ENCODE results near the gene CFL2.
"Not testable (repeated sequence)": the region's sequence is repeated elsewhere in the genome, so short reads cannot be mapped to it uniquely, and the experiment has no call there.

CFL2 gene

DNA sequence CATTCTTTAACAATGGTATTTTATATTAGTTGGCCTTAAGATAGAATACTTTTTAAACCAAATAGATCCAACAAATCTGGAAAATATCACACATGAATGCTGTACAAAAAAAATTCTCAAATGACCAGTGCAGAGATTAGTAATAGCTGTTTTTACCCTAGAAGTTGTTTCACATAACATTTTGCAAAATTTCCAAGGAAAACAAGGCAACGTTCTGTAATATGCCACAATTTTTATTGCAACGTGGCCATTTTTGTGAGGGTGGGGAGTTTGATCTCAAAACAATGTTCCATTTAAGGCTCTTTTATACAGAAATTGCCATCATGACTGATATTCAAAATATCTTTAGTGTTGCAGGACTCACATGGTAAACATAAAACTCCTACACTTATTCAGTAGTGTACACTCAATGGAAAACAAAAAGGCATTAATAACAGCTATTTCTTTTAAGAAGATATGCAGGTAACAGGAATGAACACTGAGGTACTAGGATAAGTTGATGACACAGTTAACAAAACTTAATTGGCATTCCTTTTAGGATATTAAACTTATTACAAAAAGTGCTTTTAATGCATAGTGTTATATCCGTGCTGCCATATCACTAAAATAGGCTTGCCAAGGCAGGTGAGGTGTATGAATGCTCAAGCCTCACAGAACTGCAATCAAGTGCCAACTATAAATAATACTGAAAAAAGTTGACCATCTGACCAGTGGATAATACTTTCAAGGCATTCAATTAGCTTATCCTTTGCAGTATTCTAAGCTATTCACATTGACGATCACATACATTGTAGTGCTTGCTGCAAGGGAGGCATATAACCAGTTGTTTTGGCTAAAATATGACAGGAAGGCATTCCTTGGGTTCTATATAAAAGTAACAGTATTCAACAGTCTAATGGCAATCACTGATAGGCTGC lies 2.3 kb downstream of the CFL2 start:
- DNase-seq (ENCODE audit: low read depth) = no peak

- DNase-seq (ENCODE audit: low read depth) = peak; percentile 89
Measured at GRCh38 chr14:34711169-34711568, 3.2 kb downstream of the CFL2 start.

DNA sequence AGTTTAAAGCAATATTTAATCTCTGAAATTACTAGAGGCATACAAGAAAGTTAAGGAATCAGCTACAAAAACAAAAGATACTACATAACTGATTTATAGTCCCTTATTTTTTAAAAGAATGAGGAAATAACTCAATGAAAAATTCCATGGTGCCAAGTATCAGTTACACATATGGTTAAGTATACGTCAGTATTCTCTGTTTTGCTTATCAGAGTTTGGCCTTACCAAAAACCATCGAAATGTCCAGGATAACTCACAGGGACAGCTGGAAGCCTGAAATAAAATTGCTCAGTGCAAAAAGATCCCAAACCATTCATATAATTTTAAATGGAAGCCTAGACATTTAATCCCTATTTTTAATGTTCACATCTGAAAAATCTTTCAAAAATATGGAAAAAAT lies 3.6 kb downstream of the CFL2 start:
- no peak for DNase-seq (ENCODE audit: low read depth)

DNA sequence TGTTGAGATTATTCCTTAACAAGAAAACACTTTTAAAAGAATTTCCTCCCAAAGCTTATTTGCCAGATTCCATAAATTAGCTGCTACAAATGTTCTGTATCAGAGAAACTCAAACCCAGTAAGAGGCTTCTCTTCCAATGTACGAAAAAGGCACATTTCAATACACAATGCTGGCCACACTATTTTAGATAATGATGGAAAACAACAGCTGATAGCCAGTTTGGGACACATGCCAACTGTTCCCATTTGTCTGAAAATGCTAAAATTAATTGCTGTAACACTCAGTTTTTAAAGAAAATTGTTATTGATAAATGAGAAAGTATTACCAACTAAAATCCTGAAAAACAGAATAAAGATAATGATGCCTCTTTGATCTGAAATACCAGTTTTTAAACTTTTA lies 4.4 kb downstream of the CFL2 start:
- DNase-seq (ENCODE audit: low read depth) = no peak

DNA sequence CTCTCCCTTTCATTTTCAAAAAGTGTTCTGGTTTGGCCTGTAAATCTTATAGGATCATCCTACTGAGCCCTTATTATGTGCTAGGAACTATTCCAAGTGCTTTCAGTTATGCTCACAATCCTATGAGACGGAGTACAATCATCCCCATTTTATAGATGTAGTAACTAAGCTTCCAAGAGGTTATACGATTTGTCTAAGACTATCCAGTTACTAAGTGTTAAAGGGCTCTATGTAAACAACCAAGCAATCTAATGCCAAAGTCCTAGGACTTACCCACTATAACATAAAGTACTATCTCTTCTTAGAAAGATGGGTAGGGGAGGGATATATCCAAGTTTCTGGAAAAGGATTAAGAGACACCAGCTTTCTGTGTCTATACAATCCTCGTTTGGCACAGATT lies 6.7 kb downstream of the CFL2 start:
- DNase-seq (ENCODE audit: low read depth) = no peak

DNA sequence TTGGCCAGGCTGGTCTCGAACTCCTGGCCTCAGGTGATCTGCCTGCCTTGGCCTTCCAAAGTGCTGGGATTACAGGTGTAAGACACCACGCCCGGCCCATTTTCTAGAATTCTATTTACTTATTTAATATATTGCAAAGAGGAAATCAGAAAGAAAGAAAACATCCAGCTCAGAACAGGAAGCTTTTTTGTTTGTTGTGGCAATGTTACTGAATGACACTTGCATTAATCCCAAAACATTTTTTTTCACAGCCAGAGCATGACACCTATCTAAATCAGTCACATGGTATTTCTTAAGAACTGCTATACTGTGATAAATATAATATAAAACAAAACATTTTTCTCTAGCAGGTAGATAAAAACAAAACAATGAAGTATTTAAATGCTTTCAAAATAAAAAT lies 12.6 kb downstream of the CFL2 start:
- no peak for DNase-seq (ENCODE audit: low read depth)

- no peak for DNase-seq (ENCODE audit: low read depth)
Measured at GRCh38 chr14:34700622-34701130, 13.7 kb downstream of the CFL2 start.

DNA sequence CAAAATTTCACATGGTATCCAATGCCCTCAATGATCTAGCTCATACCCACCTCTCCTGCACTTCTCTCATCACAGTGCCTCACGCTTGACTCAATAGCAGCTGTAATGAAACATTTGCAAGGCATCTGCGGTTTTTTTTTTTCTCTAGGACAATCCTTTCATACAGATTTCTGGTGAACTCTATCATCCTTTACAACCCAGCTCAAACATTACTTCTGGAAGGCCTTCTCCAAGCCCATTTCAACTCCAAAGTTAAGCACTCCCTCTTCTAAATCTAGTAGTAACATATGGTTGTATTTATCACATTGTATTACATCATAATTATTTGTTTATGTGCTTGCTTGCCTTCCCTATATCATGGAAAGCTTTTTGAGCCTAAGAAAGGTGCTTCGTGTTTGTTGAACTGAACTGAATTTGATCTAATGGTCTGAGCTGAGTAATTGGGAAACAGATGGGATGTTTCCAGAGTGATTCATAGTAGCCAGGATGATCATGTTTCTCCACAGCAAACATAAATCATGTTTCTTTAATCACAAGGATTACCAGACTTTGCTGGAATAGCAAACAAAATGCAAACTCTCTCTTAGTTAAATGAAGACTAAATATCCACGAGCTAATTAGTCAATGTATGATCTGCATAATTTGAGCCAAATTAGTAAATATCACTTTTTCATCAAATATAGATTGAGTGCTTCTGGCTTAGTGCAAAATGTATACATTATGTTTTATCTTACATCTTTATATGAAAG lies 14.3 kb downstream of the CFL2 start:
- peak; percentile 95 for DNase-seq (ENCODE audit: low read depth)

GRCh38 chr14:34694216-34694615 lies 20.2 kb downstream of the CFL2 start:
- not testable (repeated sequence) for DNase-seq (ENCODE audit: low read depth)

DNA sequence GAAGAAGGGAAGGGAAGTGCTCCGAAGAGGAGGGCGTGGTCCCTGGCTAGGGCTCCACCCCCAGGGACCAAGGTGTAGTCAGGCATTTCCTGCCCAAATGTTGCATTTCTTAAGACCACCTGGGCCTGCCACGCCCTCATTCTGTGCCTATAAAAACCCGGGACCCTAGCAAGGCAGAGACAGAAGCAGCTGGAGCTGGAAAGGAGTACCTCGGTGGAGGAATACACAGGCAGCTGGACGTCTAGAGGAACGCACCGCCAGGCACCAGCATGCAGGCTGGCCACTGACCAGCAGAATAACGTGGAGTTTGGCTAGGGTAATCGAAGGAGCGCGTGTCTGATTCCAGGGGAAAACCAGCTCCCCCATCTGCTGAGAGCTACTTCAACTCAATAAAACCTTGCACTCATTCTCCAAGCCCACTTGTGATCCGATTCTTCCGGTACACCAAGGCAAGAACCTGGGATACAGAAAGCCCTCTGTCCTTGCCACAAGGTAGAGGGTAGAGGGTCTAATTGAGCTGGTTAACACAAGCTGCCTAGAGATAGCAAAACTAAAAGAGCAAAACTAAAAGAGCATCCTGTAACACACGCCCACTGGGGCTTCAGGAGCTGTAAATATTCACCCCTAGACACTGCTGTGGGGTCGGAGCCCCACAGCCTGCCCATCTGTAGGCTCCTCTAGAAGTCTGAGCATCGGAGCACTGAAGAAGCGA lies 21.0 kb downstream of the CFL2 start:
- DNase-seq (ENCODE audit: low read depth) = no peak

- DNase-seq (ENCODE audit: low read depth) = no peak
Measured at GRCh38 chr14:34692898-34693227, 21.5 kb downstream of the CFL2 start.

DNA sequence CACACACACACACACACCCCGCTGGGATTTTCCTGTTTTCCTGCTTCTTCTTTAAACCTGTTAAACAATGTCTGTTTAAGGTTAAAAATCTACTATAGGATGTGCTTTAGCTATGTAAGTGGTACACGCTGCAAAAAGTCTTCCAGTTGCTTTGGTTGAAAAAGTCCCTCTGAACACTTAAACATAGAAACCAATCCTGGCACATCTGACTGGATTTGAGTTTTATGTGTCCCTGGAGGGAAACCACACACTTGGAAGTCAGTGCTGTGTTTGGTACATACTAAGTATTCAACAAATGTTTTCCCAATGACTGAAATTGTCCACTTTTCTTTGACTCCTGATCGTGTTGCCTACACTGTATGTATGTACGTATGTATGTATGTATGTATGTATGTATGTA lies 22.0 kb downstream of the CFL2 start:
- DNase-seq (ENCODE audit: low read depth) = no peak

DNA sequence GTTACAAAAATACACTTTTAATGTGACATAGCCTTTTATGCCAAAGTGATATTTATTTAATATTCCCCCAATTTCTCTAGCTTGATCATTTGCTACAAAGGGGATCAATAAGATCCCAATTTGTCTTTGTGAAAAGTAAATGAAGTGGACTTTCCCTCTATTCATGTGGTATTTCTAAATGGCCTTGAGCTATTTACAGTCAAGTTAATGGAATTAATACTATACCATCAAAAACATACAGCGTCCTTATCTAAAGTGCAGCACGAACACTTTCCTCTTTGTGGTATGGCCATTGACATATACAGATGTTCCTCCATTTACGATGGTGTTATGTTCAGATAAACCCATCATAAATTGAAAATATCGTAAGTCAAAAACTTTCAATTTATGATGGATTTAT lies 23.2 kb downstream of the CFL2 start:
- DNase-seq (ENCODE audit: low read depth) = no peak

DNA sequence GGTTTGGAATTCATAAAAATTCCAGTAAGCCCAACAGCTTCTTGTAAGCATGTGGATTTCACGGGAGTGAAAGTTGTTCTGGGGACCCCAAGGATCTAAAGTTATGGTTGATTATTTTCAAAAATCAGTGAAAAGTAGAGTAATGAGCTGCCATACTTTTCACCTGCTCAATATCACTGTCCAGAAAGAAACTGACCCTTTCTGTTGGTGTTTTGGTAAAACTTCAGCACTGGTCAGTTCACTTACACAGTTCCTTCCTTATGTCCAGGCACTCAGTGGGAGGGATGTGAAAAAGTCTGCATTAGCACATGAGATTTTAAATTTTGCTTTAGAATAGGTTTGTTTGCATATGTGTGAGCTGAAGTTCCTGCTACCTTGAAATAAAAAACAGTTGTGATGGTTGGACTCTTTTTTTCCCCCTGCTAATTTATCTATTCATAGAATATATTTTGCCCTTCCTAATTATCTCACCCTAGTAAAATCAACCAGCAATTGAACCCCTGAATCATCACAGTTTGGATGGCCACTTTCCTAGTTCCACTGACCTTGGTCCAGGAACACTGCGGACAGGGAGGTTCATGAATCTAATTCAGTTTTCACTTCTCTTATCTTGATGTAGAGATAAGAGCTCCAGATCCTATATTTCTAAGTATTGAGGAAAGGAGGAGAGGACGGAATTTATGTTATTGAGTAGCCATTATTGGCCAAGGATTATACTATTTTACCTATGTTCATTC lies 25.8 kb downstream of the CFL2 start:
- no peak for DNase-seq (ENCODE audit: low read depth)

DNA sequence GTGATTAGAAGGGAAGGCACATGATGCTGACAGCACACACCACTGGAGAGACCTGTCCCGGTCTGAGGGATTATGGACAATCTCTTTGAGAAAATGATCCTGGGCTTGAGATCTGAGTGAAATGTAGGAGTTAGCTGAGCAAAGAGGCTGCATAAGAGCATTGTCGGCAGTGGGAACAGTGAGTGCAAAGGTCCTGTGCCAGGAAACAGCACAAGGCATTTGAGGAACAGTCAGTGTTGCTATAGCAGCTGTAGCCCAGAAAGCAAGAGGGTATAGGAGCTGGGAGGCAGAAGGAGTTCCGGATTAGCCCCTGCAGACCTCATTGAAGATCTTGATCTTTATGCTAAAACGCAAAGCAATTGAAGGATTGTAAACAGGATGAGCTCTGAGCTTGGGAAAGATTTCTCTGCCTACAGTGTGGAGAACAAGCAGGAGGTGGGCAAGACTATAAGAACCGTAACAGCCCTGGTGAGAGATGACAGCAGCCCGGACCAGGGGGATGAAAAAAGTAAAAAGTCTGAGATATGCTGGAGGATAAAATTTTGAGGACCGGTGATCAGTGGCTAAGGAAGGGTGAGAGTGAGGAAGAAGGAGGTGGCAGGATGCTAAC lies 28.5 kb downstream of the CFL2 start:
- DNase-seq (ENCODE audit: low read depth) = no peak

GRCh38 chr14:34684578-34684977 lies 29.8 kb downstream of the CFL2 start:
- no peak for DNase-seq (ENCODE audit: low read depth)

GRCh38 chr14:34682787-34683321 lies 31.5 kb downstream of the CFL2 start:
- no peak for DNase-seq (ENCODE audit: low read depth)

DNA sequence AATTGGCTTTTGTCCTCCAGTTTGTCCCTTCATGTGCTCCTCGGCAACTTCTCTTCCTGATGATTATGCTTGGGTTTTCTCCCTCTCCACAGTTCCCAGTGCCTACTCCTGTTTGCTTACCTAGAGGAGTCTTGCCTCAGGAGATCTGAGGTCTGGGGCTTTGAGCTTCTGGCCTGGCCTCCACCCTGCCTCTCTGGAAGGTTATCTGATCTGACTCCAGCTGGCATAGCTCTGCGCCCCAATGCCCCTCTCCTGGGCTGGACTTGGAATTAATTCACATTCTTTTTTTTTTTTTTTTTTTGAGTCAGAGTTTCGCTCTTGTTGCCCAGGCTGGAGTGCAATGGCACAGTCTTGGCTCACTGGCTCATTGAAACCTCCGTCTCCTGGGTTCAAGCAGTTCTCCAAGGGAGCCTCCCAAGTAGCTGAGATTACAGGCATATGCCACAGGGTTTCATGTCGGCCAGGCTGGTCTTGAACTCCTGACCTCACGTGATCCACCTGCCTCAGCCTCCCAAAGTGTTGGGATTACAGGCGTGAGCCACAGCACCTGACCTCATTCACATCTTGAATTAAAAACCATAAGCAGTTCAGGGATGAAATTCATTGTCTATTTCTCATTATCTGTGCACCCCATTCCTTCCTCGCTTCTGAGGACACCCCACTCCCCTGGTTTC lies 33.5 kb downstream of the CFL2 start:
- DNase-seq (ENCODE audit: low read depth) = no peak

DNA sequence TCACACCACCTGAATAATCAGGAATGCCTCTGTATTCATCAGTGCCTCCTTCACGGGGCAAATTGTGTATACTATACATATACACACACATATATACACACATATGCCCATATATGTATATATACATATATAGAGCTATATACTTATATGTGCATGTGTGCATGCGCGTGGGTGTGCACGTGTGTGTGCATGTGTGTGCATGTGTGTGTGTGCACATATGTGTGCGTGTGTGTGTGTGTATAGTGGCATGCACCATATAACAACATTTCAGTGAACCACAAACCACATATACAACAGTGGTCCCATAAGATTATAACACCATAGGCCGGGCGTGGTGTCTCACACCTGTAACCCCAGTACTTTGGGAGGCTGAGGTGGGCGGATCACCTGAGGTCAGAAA lies 35.7 kb downstream of the CFL2 start:
- no peak for DNase-seq (ENCODE audit: low read depth)

DNA sequence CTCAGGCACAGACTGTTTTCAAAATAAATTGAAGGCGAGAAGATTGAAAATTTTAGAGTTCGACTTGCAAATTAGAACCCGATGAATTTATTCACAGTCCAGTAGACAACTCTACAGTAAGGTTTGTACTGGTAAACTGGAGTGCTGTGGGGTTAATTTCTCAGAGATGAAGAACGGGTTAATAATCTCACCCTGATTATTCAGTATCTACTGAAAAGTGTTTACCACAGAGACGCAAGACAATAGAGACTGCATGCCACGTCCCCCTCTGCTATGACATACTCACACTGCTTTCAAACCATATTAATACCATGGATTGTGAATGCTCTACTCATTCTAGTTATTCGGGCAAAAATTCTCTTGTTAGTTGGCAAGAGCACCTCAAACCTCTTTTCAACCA lies 36.1 kb downstream of the CFL2 start:
- DNase-seq (ENCODE audit: low read depth) = no peak
